Embryonic facial prominence (tissue), 1 donor: ENCODE data around the gene ELP4.
"Not testable (repeated sequence)": the region's sequence is repeated elsewhere in the genome, so short reads cannot be mapped to it uniquely, and the experiment has no call there.

Source experiments
- DNase-seq: peaks from one replicate; pipeline ENCODE4 v3.0.0-alpha.2; 2016; ENCODE audit errors: extremely low spot score

The ELP4 gene

DNA sequence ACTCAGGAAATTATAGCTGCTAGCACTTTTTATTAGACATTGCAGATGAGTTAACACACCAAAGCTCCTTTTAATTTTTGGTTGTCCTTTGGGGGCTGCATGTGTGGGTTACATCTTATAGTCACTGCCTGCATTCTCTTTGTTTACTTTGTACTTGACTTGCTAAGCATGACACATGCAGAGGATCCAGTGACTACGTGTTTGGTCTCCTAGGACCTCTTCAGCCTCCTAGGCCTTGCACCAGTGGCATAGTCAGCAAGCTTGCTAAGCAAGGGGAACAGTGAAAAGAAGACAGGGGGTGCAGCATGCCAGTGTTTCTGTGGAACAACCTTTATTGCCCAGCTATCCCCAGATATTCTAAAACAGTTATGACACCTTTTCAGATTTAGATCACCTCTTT, 193.4 kb downstream of the ELP4 start:
- DNase-seq, result no peak

DNA sequence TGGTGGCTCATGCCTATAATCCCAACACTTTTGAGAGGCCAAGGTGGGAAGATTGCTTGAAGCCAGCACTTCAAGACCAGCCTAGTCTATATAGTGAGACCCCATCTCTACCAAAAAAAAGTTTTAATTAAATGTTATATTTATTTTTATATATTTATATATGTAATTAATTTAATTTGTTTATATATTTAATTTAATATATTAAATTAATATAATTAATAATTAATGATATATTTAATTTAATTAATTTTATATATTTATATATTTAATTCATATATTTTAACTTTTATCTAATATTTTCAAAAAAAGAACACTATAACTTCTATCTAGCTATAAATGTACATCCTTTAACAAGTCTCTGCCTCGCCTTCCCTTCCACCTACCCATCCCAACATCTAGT, 196.8 kb downstream of the ELP4 start:
- DNase-seq, result peak; percentile 20

DNA sequence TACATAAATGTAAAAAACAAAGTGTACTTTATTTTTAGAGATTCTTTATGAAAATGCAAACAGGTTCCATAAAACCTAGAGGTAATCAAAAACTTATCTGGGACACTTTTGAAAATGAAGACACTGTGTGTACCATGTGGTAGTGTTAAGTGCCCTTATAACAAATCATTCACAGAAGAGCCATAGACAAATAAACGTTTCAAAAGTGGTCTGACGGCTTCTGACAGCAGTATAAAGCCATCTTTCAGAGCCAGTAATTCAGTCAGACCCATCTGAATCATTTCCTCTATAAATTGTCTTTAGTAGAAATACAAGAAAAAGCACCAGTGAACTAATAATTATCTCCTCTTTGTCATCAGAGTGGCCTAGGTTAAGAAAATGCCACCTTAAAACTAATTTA, 201.6 kb downstream of the ELP4 start:
- DNase-seq, result no peak

DNA sequence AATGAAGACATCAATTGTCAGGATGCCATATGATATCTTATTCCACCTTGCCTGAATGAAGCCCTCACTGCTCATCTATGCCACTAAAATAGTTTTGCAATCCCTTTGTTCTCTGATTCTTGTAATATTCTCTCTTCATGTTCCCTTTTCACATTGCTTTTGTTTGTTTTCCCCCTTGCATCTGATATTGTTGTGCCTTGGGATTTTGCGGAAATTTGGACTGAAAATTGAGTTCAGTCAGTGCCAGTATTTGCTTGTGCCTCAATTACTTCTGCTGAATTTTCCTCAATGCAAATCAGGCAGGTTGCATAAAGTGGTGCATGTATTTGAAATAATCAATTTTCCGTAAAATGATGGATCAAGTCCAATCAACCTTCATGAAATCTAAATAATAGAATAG, 203.3 kb downstream of the ELP4 start:
- DNase-seq, result no peak

DNA sequence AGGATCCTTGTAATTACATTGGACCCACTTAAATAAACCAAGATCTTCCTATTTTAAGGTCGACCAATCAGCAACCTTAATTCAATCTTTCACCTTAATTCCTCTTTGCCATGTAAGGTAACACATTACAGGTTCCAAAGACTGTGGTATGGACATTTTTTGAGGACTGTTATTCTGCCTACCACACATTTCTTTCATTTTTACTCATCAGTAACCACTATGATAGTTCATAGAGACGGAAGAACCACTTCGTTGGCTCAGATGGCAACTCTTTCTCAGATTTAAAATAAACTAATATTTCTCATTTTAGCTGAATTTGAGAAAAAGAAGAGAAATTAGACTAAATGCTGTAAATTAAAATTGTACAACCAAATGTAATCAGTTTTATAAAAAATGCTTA, 205.3 kb downstream of the ELP4 start:
- DNase-seq, result no peak

DNA sequence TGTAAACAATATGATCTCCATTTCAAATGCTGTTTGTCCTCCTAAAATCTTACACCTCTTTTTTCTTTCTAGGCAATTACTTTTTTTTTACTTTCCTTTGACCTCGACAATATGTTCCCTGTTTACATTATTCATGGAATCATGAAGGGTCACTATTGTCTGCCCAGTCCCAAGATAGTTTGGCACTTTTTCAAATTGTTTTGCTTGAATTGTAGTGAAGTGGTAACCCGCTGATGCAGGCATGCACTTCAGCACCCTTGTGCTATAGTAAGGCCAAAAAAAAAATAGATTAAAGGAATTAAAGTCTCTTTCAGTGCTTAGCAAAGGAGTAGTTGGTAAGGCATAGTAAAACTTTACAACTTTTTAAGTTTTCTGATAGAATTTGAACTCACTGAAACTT, 210.7 kb downstream of the ELP4 start:
- no peak for DNase-seq

DNA sequence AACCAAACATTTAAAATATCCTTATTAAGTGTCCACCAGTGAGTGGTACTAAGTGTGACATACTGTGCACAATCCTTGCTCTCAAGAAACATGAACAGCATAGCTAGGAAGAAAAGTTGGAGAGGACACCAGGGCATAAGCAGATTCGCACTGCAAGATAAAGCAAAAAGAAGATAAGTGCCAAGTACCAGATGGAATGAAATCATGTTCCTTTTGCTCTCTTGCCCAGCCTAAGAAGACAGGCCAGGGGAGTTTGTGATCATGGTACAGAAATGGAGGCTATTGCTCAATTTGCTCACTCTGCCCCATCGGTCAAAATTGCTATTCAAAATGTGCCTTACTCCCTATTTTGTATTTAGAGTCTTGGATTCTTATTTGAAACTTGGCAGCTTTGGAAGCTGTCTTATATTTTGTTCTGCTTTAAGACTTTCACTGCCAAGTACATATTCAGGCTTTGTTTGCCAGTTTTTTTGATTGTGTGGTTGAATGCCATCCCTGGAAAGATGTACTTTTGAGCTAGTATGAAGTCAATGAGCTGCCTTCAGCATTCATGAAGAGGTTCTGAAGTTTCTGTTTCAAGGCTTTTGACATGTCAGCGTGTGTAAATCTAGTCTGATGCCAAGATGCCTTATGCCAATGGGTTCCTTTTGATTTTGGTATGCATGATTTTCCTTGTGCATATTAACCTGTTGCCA, 211.3 kb downstream of the ELP4 start:
- DNase-seq, result no peak

DNA sequence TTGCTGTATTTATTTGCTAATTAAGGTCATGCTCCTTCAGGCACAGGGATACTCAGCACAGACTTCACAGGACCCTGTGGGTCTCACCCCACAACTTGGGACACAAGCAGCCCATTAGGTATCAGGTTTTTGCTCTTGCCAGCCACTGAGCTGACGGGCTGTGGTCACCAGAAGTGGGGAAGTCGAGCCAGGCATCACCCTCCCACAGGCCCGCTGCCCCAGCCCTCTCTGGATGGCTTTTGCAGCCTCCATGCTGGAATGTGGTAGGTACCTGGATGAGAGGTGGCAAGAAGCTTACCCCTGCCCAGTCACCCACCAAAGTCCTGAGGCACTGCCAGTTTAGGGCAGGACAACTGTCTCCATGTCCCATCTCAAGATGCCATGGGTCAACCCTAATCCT, 213.2 kb downstream of the ELP4 start:
- DNase-seq, result no peak

DNA sequence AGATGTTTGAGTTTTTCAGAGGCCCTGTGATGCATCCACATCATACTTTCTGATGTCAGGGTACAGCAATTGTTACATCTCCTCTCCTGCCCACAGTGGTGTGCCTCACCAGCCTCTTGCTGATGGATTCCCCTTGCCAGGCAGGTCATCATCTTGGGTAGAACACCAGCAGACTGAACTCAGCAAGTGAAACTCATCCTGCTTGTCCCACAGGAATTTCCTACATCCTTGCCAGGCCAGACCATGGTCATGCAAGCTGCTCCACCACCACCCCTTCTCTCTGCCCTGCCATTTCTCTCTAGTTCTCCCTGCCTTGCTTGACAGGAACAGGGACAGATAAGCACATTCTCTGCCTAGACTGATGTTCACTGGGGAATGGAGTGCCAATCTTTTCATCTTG, 215.6 kb downstream of the ELP4 start:
- DNase-seq, result no peak

- DNase-seq, result no peak
Measured at GRCh38 chr11:31728432-31728831, 218.9 kb downstream of the ELP4 start.

GRCh38 chr11:31740131-31740530, 230.6 kb downstream of the ELP4 start:
- no peak for DNase-seq

DNA sequence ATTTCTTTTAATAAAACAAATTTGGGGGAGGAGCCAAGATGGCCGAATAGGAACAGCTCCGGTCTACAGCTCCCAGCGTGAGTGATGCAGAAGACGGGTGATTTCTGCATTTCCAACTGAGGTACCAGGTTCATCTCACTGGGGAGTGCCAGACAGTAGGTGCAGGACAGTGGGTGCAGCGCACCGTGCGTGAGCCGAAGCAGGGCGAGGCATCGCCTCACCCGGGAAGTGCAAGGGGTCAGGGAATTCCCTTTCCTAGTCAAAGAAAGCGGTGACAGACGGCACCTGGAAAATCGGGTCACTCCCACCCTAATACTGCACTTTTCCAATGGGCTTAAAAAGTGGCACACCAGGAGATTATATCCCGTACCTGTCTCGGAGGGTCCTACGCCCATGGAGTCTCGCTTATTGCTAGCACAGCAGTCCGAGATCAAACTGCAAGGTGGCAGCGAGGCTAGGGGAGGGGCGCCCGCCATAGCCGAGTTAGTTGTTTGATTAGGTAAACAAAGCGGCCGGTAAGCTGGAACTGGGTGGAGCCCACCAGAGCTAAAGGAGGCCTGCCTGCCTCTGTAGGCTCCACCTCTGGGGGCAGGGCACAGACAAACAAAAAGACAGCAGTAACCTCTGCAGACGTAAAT, 231.3 kb downstream of the ELP4 start:
- not testable (repeated sequence) for DNase-seq

GRCh38 chr11:31747581-31747980, 238.0 kb downstream of the ELP4 start:
- no peak for DNase-seq

DNA sequence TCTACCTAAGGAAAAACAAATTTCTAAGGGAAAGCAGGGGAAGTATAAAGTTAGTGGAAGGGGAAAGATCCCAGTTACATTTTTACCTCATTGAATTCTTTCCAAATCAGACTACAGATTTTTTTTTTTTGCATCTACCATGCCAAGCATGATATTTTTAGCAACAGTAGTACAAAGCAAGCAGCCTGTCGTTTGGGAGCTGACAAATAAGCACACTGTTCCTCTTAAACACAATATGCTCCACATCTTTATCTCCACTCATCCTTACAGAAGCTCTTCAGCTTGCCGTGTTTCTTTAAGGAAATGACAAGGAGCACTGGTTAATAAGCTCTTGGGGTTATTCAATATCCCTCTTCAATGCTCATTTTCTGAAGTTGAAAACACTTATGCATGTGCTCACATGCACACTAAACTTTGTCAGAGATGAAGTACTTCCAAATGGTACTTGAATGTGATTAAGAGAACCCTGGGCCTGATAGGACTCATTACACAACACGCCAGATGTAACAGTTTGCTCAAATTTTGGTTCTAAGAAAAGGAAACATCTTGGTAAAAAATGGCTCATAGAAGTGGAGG, 247.8 kb downstream of the ELP4 start:
- DNase-seq, result no peak

DNA sequence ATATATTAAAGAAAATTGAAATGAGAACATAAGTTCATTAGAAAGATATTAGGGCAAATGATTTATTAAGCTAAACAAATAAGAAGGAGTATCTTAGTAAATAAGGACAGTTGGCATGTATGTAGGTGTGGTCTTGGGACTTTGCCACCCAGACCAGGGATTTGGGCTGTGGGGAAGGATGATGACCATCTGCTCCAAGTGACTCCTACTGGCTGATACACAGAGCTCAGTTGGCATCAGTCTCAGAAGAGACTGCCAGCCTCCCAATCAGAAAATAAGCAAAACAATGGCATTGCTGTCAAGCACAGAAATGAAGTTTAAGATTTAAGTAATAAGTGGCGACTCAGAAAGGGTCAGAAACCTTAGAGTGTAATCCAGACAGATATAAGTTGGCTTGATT, 252.1 kb downstream of the ELP4 start:
- DNase-seq, result no peak

DNA sequence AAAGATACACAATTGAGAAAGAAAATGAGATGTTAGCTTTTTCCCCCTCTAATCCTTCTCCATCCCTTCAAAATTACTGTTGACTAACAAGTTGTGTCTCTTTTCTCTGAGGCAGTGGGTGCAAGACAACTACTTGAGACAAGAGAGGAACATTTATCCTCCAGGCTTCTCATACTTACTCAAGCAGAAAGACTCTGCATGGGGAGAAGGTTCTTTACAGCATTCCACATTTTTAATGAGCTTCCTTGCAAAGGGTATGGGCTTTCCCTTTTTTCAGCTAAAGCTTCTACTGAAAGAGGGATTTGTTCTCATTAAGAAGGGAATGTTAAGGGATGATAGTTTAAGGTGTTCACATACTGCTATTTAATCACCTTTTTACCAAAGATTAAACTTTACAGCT, 253.7 kb downstream of the ELP4 start:
- DNase-seq, result no peak

DNA sequence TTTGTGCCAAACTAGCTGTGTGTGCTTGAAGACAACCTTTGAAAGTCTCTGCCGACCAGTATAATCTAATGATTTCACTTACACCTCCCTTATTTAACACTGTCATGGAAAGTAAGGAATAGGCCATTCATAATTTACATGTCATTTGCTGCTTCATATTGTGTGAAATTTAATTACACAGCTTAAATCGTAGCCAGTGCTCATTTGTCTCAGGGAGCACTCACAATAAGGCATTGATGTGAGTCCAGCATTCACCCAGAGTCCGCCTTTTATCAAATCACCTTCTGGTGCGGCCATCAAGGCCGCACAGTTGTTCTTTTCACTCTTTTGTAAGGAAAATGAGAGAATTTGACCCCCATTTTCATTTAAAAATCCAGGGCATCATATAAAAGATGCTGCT, 254.7 kb downstream of the ELP4 start:
- DNase-seq, result no peak

- no peak for DNase-seq
Measured at GRCh38 chr11:31764766-31765165, 255.2 kb downstream of the ELP4 start.

- no peak for DNase-seq
Measured at GRCh38 chr11:31767066-31767465, 257.5 kb downstream of the ELP4 start.

GRCh38 chr11:31767685-31768084, 258.1 kb downstream of the ELP4 start:
- no peak for DNase-seq

- DNase-seq, result no peak
Measured at GRCh38 chr11:31768749-31769640, 259.4 kb downstream of the ELP4 start.

DNA sequence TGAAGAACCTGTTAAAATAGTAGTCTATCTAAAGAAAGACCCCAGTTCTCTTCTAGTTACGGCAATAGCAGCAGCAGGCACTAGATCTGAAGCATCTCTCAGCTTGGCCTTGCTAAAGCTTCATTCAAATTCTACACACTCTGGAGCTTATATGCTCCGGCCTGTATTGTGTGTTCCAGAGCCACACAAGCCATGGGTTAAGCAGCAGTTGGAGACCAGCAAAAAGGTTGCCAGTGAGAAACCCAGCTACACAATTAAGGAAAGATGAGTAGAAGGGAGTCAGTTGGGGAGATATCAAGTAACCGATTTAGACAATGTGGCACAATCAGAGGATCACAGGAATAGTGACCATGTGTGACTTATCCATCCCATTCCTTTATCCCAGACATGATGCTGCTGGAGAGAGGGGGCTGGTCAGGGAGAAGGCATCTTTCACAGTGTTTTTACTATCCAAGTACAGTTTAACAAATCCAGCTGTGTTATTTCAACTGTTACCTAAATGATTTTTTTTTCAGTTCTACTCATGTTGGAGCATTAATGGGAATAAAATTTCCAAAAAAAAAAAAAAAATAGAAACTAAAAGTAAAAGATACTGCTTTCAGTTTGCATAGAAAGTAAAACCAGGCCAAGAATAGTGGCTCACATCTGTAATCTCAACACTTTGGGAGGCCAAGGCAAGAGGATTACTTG, 260.6 kb downstream of the ELP4 start:
- DNase-seq, result no peak
